ENCODE measurements around the gene L3MBTL4. TPM values are rescaled to one million over a fixed set of nuclear protein-coding genes. Genes with fewer than 3 reads are reported as not detected.

The L3MBTL4 gene
- total RNA-seq, 1 donor from 2014 or later: 10.9 TPM

- ATAC-seq (no peak), DNase-seq (ENCODE audit: low spot score) (no peak)
Measured at GRCh38 chr18:5937795-5938194, 476.9 kb downstream of the L3MBTL4 start.

GRCh38 chr18:5937121-5937520 is 477.6 kb downstream of the L3MBTL4 start:
- no peak for DNase-seq (ENCODE audit: low spot score)
- no peak for ATAC-seq

GRCh38 chr18:5930789-5931188 is 483.9 kb downstream of the L3MBTL4 start:
- DNase-seq (ENCODE audit: low spot score) (no peak), ATAC-seq (no peak)

- DNase-seq (ENCODE audit: low spot score): no peak
- ATAC-seq: no peak
Measured at GRCh38 chr18:5918205-5918858, 496.4 kb downstream of the L3MBTL4 start.

DNA sequence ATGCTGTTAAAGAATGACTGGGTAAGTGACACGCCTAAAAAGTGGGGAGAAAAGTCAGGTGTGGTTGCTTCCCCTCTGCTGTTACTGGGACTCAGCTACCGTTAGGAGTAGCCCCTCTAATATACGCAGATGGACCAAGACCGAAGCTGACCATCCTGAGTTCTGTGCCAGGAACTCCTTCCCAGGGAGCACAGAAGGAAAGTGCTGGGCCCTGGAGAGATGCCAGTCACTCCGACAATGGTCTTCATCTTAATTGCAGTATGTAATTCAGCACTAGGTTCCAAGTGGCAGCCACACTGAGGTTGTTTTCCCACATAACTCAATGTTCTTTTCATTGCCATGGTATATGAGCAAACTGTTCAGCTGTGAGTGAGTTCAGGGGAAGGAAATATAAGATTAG is 499.8 kb downstream of the L3MBTL4 start:
- DNase-seq (ENCODE audit: low spot score) (no peak), ATAC-seq (no peak)

GRCh38 chr18:5914016-5914415 is 500.7 kb downstream of the L3MBTL4 start:
- DNase-seq (ENCODE audit: low spot score) (no peak), ATAC-seq (no peak)

- DNase-seq (ENCODE audit: low spot score) (no peak), ATAC-seq (no peak)
Measured at GRCh38 chr18:5912566-5912965, 502.1 kb downstream of the L3MBTL4 start.

DNA sequence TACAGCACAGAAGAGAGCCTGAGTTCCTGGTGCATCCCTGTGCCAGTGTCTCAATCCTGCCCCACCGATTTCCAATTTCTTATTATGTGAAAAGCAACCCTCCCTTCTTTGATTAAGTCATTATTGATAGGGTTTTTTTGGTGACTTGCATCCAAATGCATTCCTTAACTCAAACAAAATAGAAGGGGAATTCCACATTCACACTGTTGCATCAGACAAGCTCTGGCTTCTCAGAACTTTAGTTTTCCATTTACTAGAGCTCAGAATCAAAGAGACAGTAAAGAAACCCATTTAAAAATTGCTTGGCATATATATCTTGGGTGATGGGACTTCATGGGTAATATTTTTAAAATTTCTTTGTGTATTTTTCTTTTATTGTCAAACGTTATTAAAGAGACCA is 505.6 kb downstream of the L3MBTL4 start:
- DNase-seq (ENCODE audit: low spot score) (no peak), ATAC-seq (no peak)

Data from left lobe of liver (tissue), 2 donors.